ENCODE measurements around the gene MAPK8IP2.
"Not testable (repeated sequence)": the region's sequence is repeated elsewhere in the genome, so short reads cannot be mapped to it uniquely, and the experiment has no call there.

Gene MAPK8IP2

DNA sequence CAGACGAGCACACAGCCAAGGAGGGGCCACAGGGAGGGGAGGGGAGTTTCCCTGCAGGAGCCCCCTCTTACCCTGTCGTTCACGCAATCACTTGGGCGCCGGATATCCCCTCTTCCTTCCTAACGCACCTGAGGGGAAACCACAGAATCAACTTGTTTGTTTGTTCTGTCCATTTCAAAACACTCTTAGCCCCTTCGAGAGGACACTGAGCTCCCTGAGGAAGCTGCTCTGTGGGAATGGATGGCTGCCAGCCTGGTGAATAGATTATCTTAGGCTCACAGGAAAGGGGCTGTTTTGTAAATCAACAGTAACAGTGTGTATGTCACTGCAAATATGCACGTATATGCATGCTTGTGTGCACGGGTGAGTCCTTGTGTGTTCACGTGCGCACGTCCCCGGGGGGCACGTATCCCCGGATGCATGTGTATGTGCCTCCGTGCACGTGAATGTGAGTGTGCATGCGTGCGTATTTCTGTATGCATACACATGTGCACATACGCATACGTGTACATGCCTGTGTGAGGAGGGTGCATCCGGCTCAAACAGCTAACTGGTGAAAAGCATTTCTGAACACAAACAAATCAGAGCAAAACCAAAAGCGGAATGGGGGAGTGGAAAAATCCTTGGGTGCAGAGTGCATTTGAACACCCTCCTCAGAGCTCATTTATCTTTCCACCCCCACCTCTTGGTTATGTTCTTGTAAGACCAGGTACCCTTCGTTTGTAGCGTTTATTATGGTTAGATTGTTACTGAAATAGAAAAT is 20.2 kb downstream of the MAPK8IP2 start:
- DNase-seq = peak; percentile 83

DNA sequence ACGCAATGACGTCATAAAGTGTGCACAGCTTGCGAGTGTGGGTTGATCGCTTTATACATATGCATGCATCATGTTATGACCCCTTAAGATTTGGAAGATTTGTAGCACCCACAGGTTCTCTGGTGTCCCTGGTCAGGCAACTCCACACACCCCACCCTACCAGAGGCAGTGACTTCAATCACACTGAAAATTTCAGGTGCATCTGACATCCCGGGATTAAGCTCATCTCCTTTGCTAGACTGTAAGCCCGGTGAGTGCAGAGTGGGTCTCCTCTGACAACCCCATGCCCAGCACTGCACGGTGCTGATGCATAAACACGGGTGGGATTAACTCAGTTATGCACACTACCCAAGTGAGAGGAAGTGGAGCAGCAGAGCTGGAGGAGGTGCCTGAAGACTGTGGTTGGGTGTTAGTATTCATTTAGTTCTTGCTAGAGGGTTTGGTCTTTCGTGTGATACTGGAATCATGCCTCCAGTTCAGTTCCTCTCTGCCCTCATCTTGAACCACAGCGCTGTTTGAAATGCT is 20.8 kb downstream of the MAPK8IP2 start:
- peak; percentile 85 for DNase-seq

- DNase-seq = peak; percentile 37
Observed at GRCh38 chr22:50621948-50622722, 21.5 kb downstream of the MAPK8IP2 start.

DNA sequence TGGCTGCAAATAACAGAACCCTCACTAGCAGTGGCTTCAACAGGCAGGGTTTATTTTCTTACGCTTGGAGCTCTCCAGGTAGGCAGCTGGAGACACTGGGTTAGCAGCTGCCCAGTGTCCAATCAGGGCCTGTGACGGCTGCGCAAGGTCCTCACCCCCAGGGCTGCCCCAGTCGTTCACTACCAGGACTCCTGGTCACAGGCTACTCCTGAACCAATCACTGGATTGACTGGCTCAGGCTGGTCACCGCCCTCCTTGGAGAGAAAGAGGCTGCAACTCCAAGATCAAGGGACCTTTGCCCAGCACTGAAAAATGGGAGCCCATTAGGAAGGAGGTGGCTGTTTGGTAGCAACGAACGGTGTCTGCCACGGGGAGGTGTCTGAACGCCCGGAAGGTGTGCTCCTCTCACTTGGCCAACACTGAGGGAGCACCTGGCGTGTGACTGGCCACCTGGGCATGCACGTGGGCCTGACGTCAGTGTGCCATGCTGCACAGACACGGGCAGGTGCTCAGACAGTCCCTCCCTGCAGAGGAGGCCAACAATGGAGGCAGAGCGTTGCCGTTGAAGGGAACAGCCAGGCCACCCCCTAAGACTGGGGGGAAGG is 22.2 kb downstream of the MAPK8IP2 start:
- no peak for DNase-seq

DNA sequence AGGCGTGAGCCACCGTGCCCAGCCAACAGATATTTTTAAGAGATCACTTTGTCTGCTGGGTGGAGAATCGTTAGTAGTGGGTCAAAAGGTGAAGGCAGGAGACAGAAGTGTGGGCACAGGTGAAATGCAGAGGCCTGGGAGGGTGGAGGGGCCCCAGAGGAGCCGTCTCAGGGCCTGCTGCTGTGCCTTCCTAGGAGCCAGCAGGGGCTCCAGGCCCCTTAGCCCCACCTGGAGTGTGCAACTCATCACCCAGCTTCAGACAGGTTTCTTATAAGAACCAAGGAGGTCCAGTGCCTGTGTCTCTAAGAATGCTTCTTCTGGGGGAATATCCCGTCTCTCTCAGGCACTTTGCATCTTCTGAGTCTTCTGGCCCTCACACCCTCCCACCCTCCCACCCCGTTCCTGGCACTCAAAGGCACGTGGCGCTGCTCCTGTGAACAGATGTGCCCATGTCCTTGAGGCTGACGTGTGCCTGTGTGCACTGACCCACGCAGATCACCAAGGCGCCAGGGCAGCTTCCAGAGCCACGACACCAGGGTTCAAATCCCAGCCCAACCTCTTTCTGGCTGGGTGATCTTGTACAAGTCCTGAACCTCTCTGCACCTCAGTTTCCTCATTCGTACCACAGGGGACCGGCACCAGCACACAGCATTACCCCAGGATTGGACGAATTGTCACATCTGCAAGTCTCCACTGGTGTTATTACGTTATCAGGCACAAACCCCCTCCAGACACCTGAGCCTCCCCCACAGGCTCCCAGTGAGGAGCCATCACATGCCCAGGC is 23.9 kb downstream of the MAPK8IP2 start:
- DNase-seq = no peak

GRCh38 chr22:50625131-50625567 is 24.6 kb downstream of the MAPK8IP2 start:
- no peak for DNase-seq

DNA sequence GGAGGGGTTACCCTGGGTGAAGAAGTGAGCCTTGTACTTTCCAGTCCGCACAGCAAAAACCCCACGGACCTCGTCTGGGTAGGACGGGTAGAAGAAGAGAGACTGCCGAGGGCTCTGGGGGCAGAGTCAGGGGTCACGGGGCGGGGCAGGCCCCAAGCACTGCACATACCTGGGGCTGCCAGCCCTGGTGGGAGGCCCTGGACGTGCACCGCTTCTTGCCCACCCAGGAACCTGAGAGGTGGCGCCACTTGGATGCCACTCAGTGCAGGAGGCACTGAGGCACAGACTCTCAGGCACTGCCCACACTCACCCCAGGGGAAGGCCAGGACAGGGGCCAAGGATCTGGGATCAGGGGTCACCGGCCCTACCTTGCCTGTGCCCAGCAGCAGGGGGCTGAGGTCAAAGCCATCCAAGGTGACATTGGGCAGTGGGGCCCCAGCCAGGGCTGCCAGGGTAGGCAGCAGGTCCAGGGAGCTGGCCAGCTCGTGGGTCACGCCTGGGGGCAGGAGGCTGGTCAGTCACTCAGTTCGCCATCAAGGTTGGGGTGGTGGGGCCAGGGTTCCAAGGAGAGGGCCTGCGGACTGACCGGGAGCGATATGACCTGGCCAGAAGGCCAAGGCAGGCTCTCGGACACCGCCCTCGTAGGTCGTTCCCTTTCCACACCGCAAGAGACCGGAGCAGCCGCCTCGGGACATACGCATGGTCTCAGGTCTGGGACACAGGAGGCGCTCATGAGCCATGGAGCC is 25.1 kb downstream of the MAPK8IP2 start:
- DNase-seq = no peak

DNA sequence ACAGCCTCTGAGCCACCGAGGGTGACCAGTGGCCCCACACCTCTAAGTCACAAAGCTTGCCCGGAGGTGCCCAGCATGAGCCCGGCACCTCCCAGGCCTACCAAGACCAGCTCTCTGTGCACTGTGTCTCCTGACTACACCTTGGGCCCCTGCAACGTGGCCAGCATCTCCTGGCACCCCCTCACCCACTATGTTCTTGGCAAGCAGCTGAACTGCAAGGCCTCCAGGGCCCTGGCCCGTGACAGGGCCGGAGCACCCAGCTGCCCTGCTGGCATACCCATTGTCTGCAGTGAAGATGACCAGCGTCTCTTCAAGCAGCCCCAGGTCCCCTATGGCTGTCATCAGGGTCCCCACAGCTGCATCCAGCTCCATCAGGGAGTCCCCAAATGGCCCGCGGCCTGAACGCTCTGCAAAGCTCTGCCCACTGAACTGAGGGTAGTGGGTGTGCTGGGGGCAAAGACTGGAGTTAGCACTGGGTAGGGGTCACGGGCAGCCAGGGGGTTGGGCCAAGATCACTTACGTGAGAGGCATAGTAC is 25.8 kb downstream of the MAPK8IP2 start:
- DNase-seq = no peak

GRCh38 chr22:50626850-50627641 is 26.5 kb downstream of the MAPK8IP2 start:
- DNase-seq = no peak

DNA sequence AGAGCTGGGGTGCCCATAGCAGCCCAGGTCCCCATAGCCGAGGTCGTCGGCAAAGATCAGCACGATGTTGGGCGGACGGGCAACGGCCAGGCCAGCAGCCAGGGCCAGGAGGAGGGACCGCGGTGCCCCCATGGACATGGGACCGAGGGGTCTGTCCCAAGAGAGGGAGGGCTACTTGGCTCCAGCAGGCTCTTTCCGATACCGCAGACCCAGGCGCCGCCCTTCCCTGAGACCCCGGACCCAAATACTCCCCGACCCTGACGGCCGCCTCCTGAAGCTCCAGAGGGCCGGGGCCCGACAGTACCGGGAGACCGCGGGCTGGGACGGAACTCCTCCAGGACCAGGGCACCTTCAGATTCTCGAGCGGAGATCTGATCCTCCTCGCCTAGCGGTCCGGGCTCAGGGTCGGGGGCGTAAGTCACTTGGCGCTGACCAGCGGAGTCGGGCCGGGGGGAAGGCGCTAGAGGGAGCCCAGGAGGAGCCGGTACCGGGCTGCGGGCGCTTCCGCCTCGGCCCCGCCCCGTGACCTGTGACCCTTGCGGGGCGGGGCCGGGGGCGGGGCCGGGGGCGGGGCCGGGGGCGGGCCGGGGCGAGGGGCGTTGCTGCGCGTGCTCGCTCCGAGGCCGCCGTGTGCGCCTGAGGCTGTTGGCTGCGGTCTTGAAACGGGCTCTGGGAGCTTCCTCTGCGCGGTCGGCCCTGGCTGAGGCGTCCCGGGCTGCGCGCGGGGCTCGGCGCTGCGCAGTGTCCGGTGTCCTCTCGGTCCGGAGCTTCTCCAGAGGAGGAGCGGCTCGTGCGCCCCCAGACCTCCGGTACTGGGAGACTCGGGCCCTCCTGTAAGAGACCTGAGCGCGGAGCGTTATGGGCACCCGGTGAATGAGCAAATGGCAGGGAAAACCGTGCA is 27.3 kb downstream of the MAPK8IP2 start, which contains the start of gene ARSA:
Gene ARSA, minus strand, starts transcription at position 511 of the 901 bp plus-strand sequence. Its CDS starts 373 bp downstream, at position 138.
- DNase-seq = peak; percentile 88

GRCh38 chr22:50628543-50629134 is 28.0 kb downstream of the MAPK8IP2 start:
- peak; percentile 20 for DNase-seq

- DNase-seq = no peak
Observed at GRCh38 chr22:50630376-50630775, 29.8 kb downstream of the MAPK8IP2 start.

DNA sequence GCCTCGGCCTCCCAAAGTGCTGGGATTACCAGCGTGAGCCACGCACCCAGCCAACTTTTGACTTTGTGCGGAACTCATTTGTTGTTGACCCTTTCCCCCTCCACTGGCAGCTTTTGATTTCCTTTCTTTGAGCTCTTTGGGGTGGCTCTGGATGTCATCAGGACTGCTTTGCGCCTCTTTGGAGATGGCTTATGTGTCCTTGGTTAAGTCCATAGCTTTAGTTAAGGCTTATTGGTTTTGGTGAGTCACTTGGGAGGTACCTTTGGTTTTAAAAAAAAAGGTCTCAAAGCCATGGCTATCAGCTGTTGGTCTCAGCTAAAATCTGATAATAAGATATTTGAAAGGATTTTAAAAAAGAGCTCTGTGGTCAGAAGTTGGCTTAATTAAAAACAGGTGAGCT is 32.5 kb downstream of the MAPK8IP2 start:
- no peak for DNase-seq

DNA sequence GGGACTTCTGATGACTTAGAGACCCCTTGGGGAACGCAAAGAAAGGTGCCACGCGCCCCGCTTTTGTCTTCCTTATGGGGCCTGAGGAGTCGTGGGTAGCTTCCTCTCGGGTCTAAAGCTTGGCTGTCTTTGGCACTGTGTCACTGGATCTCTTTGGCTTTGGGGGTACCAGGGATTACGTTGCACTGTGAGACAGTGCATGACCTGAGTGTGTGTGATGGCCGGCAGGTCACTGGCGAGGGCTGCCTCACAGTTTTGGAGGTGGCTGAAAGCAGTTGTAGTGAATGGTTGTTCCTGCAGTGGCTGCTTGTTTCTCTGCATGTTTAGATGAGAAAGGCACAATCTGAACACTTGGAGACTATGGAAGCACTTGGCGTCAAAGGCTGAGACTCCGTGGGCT is 33.2 kb downstream of the MAPK8IP2 start:
- DNase-seq = no peak

GRCh38 chr22:50635591-50635990 is 35.0 kb downstream of the MAPK8IP2 start:
- no peak for DNase-seq

DNA sequence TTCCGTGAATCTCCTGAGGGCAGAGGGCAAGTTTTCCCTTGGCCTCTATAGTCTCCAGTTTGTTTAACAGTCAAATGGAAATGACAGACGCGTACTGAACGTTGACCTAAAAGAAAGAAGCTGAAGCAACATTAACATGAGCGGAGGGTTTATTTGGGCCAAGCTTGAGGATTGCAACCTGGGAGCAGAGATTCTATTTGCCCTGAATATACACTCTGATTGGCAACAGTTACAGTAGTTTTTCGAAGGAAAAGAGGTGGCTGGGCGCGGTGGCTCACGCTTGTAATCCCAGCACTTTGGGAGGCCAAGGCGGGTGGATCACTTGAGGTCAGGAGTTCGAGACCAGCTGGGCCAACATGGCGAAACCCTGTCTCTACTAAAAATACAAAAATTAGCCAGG is 39.7 kb downstream of the MAPK8IP2 start:
- not testable (repeated sequence) for DNase-seq

DNA sequence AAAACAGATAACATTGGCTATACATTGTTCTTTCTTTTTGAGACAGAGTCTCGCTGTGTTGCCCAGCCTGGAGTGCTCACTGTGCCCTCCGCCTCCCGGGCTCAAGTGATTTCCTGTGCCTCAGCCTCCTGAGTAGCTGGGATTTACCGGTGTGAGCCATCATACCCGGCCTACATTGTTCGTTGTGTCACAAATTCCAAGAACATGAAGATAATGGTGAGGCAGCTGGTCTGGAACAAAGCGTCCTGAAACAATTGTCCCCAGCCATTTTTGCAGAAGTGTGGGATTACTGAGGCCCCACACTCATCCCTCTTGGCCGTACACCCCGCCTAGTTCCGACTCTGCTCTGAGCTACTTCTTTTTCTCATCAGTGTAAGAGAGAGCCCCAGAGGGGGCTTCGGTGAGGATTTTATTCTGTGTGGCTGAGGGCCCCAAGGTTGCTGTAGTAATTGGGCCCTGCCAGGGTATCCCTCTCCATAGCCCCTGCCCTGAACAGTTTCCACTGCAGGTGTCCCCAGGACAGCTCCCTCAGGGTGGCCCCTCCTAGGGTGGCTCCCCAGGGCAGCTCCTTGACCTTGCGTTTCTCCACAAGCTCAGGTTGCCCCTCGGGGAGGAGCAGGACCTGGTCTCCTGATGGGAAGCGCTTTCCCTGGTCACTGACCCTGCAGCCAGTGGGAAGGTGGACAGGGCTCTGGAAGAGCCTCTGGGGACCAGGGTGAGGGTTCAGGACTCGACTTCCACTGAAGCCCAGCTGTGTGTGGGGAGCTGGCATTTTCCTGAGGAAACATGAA is 40.5 kb downstream of the MAPK8IP2 start:
- DNase-seq = no peak

All from activated CD4-positive, alpha-beta T cell treated with anti-CD3 and anti-CD28 coated beads, Interleukin-2, Interleukin-6, amounts not matched to agents 100 ng/mL and 50 ng/mL, durations not matched to agents 16 hours and 8 hours (primary cell).